GM23248 (cell line): Measurements from ENCODE around the gene ANKS1B. TPM values are rescaled to one million over a fixed set of nuclear protein-coding genes. Genes with fewer than 3 reads are reported as not detected.

Experiments
- DNase-seq: peaks from one replicate; pipeline ENCODE4 v3.0.0-alpha.2; 2015
- H2AFZ ChIP-seq: fragments of 200-600 bp; sonication (generic); 2 replicates; pipeline ENCODE4 v1.6.1; 2016; ENCODE audit warnings: antibody characterized with exemption
- H3F3A ChIP-seq: fragments of 200-600 bp; sonication (generic); 2 replicates; pipeline ENCODE4 v1.6.1; 2016; ENCODE audit warnings: mild to moderate bottlenecking, antibody characterized with exemption, mixed run types; ENCODE audit not compliant: insufficient read depth
- H3K27ac ChIP-seq: fragments of 200-600 bp; sonication (generic); 2 replicates; pipeline ENCODE4 v1.5.1; 2016; ENCODE audit warnings: mild to moderate bottlenecking
- H3K27me3 ChIP-seq: fragments of 200-600 bp; sonication (generic); replicated peaks from 2 replicates; pipeline ENCODE4 v1.6.1; 2016; ENCODE audit warnings: mild to moderate bottlenecking; ENCODE audit not compliant: insufficient read depth
- H3K36me3 ChIP-seq: fragments of 200-600 bp; sonication (generic); 2 replicates; pipeline ENCODE4 v1.6.1; 2016; ENCODE audit warnings: low read depth, mild to moderate bottlenecking
- H3K4me1 ChIP-seq: fragments of 200-600 bp; sonication (generic); 2 replicates; pipeline ENCODE4 v1.6.1; 2016; ENCODE audit warnings: mild to moderate bottlenecking; ENCODE audit not compliant: insufficient read depth
- H3K4me2 ChIP-seq: fragments of 200-600 bp; sonication (generic); one replicate; pipeline ENCODE4 v1.6.1; 2016; ENCODE audit warnings: mild to moderate bottlenecking; ENCODE audit not compliant: unreplicated experiment
- H3K4me3 ChIP-seq: fragments of 200-600 bp; sonication (generic); 2 replicates; pipeline ENCODE4 v1.5.1; 2016; ENCODE audit warnings: mild to moderate bottlenecking
- H3K79me2 ChIP-seq: fragments of 200-600 bp; sonication (generic); 2 replicates; pipeline ENCODE4 v1.6.1; 2016; ENCODE audit warnings: mild to moderate bottlenecking; ENCODE audit not compliant: insufficient read depth
- H3K9ac ChIP-seq: fragments of 200-600 bp; sonication (generic); 2 replicates; pipeline ENCODE4 v1.6.1; 2016; ENCODE audit warnings: mild to moderate bottlenecking
- H3K9me2 ChIP-seq: fragments of 200-600 bp; sonication (generic); 2 replicates; pipeline ENCODE4 v1.6.1; 2016; ENCODE audit warnings: mixed run types, mild to moderate bottlenecking, moderate library complexity; ENCODE audit not compliant: insufficient read depth
- H3K9me3 ChIP-seq: fragments of 200-600 bp; sonication (generic); one replicate; pipeline ENCODE4 v1.6.1; 2017; ENCODE audit warnings: low read depth
- H4K20me1 ChIP-seq: fragments of 200-600 bp; sonication (generic); 2 replicates; pipeline ENCODE4 v1.6.0; 2016; ENCODE audit not compliant: insufficient read depth
- EZH2 ChIP-seq: fragments of 200-600 bp; sonication (generic); IDR thresholded peaks from 2 replicates; pipeline ENCODE4 v1.6.1; 2018; ENCODE audit warnings: antibody characterized with exemption, mild to moderate bottlenecking; ENCODE audit not compliant: insufficient read depth, poor library complexity, severe bottlenecking
- EZH2phosphoT487 ChIP-seq: fragments of 200-600 bp; sonication (generic); IDR thresholded peaks from 2 replicates; pipeline ENCODE4 v1.6.1; 2018; ENCODE audit warnings: antibody characterized with exemption, moderate library complexity, mild to moderate bottlenecking, low read depth; ENCODE audit not compliant: insufficient read depth
- WGBS, 2 experiments: methylation state at CpG; one replicate each; pipeline ENCODE4 v1.1.6; 2015 to 2017; ENCODE audit warnings: low lambda C conversion rate in 2 of 2, low coverage in 1 of 2; ENCODE audit errors: missing lambda C conversion rate in 2 of 2; 5-methylcytosine and 5-hydroxymethylcytosine counted together
- in situ Hi-C: fragments of 300-500 bp; cut with MboI; formaldehyde crosslinking; loops from 2 replicates; pipeline ENCODE4 v1.15.0; 2020
- polyA plus RNA-seq: library from polyadenylated mRNA; unstranded; fragments of >200 nt; fragmentation: Nextera tagmentation; extraction: Ambion mirVana; gene quantifications from 2 replicates; pipeline ENCODE4 v1.2.1, GENCODE V29; 2016
- small RNA-seq: library from RNA; depleted of rRNA; stranded (forward); fragments of <200 nt; gene quantifications from one replicate; pipeline ENCODE3, GENCODE V24; 2014; ENCODE audit warnings: low read depth, low replicate concordance
- total RNA-seq: library from RNA; depleted of rRNA; stranded (reverse); fragments of >200 nt; shearing (Covaris generic); gene quantifications from 2 replicates; pipeline ENCODE4 v1.2.3, GENCODE V29; 2014; rRNA removed

ANKS1B gene
- total and polyA plus RNA-seq, 2 experiments from 2014 or later = not detected

DNA sequence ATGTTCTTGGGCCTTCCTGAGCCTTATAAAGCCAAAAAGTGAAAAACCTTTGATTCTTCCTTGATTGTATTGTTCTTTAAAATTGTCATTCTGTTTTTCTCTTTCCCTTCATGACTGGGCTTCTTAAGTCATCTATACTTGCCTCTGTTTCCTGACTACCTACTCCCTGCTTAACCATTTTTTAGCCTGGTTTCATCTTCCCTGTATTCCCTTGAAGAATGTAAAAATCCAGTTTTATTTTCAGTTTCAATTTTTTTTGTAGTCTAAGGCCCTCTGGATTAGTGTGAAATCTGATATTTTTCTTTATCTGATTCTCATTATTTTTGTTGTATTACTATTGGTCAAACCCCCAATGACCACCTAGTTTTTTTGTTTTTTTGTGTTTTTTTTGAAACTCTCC lies 1293.4 kb downstream of the ANKS1B start:
- no peak overlapping the region for H3K27ac ChIP-seq
- H3K79me2 ChIP-seq = peaks cover 26% of the 10 kb centered on the region
- no peaks in the 10 kb centered on the region for H3K4me1 ChIP-seq
- H3K4me2 ChIP-seq = no peak overlapping the region
- in situ Hi-C loops = no loop called here
- no peak overlapping the region for H3K4me3 ChIP-seq
- H3F3A ChIP-seq = no peaks in the 10 kb centered on the region
- TF ChIP-seq EZH2phosphoT487 (no peak), EZH2 (no peak)
- peaks cover 49% of the 10 kb centered on the region for H3K36me3 ChIP-seq
- no peak for DNase-seq
- H3K27me3 ChIP-seq = no peaks in the 10 kb centered on the region
- no peaks in the 10 kb centered on the region for H3K9me3 ChIP-seq
- no peak overlapping the region for H3K9ac ChIP-seq
- H2AFZ ChIP-seq = no peak overlapping the region
- no peaks in the 10 kb centered on the region for H3K9me2 ChIP-seq
- H4K20me1 ChIP-seq = no peaks in the 10 kb centered on the region

DNA sequence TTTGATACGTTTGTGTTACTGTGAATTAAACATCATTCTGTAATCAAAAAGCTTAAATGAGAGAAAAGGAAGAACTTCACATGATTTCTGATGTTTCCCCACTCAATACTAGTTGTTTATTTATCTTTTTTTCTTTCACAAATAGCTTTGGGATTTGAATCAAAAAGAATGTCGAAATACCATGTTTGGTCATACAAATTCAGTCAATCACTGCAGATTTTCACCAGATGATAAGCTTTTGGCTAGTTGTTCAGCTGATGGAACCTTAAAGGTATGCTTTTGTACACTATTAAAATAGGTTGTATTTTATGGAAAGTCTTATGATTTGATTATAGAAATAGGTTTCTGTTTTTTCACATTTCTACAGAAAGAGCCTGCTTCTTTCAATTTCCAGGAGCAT lies 1298.1 kb downstream of the ANKS1B start:
- H3K9me2 ChIP-seq = no peaks in the 10 kb centered on the region
- no peak for DNase-seq
- no peaks in the 10 kb centered on the region for H3K4me1 ChIP-seq
- no peak for TF ChIP-seq EZH2phosphoT487
- no peak for TF ChIP-seq EZH2
- no peaks in the 10 kb centered on the region for H4K20me1 ChIP-seq
- H3K9ac ChIP-seq = no peak overlapping the region
- H3K36me3 ChIP-seq = peaks cover 59% of the 10 kb centered on the region
- no peaks in the 10 kb centered on the region for H3F3A ChIP-seq
- in situ Hi-C loops = no loop called here
- H3K4me3 ChIP-seq = no peak overlapping the region
- H2AFZ ChIP-seq = no peak overlapping the region
- H3K79me2 ChIP-seq = no peaks in the 10 kb centered on the region
- H3K4me2 ChIP-seq = no peak overlapping the region
- no peaks in the 10 kb centered on the region for H3K27me3 ChIP-seq
- 98% methylated on average over 2 of the region's 2 CpGs for WGBS, 2 experiments
- H3K27ac ChIP-seq = no peak overlapping the region
- H3K9me3 ChIP-seq = no peaks in the 10 kb centered on the region

Small RNA genes within 50 kb of the gene (small RNA-seq; reads per million reads assigned to genes)
- not detected for gene RNA5SP366

Other genes starting within 250 kb of the ANKS1B start
- gene BLTP3B, start 157.9 kb upstream of the ANKS1B start, total RNA-seq = 26.2 and 31.0 TPM in 2 replicates
- gene BLTP3B, start 157.9 kb upstream of the ANKS1B start, polyA plus RNA-seq = 14.9 and 17.7 TPM in 2 replicates
- gene ACTR6, start 215.9 kb upstream of the ANKS1B start, total RNA-seq = 25.1 and 36.3 TPM in 2 replicates
- gene ACTR6, start 215.9 kb upstream of the ANKS1B start, polyA plus RNA-seq = 29.7 and 31.5 TPM in 2 replicates